ENCODE results near the gene TRIM37. TPM values are rescaled to one million over a fixed set of nuclear protein-coding genes. Genes with fewer than 3 reads are reported as not detected.
A peak's percentile ranks its signal among the peaks of the same experiment; 100 is the strongest.

TRIM37 gene
- total RNA-seq, 1 donor from 2014 or later, result 25.4 TPM

GRCh38 chr17:58974354-58974753 is 132.3 kb downstream of the TRIM37 start:
- Histone ChIP-seq H3K4me2 (ENCODE audit: low read length) (no peak overlapping the region), H3K9ac (ENCODE audit: low read length) (no peak overlapping the region), H3K27ac (ENCODE audit: low read depth, low read length) (no peak overlapping the region), H3K79me2 (ENCODE audit: insufficient read depth, low read length) (no peaks in the 10 kb centered on the region), H2AFZ (ENCODE audit: low read depth, low read length) (no peak overlapping the region), H4K20me1 (ENCODE audit: insufficient read depth, low read length) (no peaks in the 10 kb centered on the region), H3K27me3 (ENCODE audit: insufficient read depth, low read length) (no peaks in the 10 kb centered on the region), H3K4me1 (ENCODE audit: insufficient read depth, low read length) (no peaks in the 10 kb centered on the region), H3K36me3 (ENCODE audit: insufficient read depth, low read length) (no peaks in the 10 kb centered on the region), H3K9me3 (ENCODE audit: insufficient read depth, low read depth, low read length) (no peaks in the 10 kb centered on the region), H3K4me3 (ENCODE audit: insufficient read depth, low read depth, low read length) (no peak overlapping the region)
- FAIRE-seq (no peak), DNase-seq (ENCODE audit: low read depth) (no peak)
- no peak overlapping the region for H3K27ac Mint-ChIP-seq (ENCODE audit: unreplicated experiment)
- no peak overlapping the region for H3K4me3 Mint-ChIP-seq (ENCODE audit: unreplicated experiment)
- TF ChIP-seq EZH2 (IDR thresholded peaks at IDR 0.05; ENCODE audit: insufficient read depth, low read length), result no peak
- TF ChIP-seq CTCF (IDR thresholded peaks at IDR 0.05; ENCODE audit: insufficient read depth, low read depth, low read length), result no peak
- no peaks in the 10 kb centered on the region for H3K27me3 Mint-ChIP-seq (ENCODE audit: low read depth, unreplicated experiment)
- no peaks in the 10 kb centered on the region for H3K9me3 Mint-ChIP-seq (ENCODE audit: unreplicated experiment)
- H3K36me3 Mint-ChIP-seq (ENCODE audit: low read depth, unreplicated experiment), result no peaks in the 10 kb centered on the region
- peaks cover 12% of the 10 kb centered on the region for H3K4me1 Mint-ChIP-seq (ENCODE audit: low read depth, unreplicated experiment)

GRCh38 chr17:58970609-58971450 is 135.8 kb downstream of the TRIM37 start:
- no peaks in the 10 kb centered on the region for H3K9me3 Mint-ChIP-seq (ENCODE audit: unreplicated experiment)
- H3K27ac Mint-ChIP-seq (ENCODE audit: unreplicated experiment), result no peak overlapping the region
- no peaks in the 10 kb centered on the region for H4K20me1 ChIP-seq (ENCODE audit: insufficient read depth, low read length)
- no peaks in the 10 kb centered on the region for H3K4me1 ChIP-seq (ENCODE audit: insufficient read depth, low read length)
- H3K9me3 ChIP-seq (ENCODE audit: insufficient read depth, low read depth, low read length), result no peaks in the 10 kb centered on the region
- FAIRE-seq, result peak; percentile 43
- H3K9ac ChIP-seq (ENCODE audit: low read length), result no peak overlapping the region
- peak; percentile 61 for DNase-seq (ENCODE audit: low read depth)
- no peak overlapping the region for H3K4me3 ChIP-seq (ENCODE audit: insufficient read depth, low read depth, low read length)
- no peaks in the 10 kb centered on the region for H3K27me3 Mint-ChIP-seq (ENCODE audit: low read depth, unreplicated experiment)
- H3K36me3 Mint-ChIP-seq (ENCODE audit: low read depth, unreplicated experiment), result no peaks in the 10 kb centered on the region
- H3K4me3 Mint-ChIP-seq (ENCODE audit: unreplicated experiment), result no peak overlapping the region
- H3K4me2 ChIP-seq (ENCODE audit: low read length), result peak overlapping the region; percentile 17
- no peaks in the 10 kb centered on the region for H3K79me2 ChIP-seq (ENCODE audit: insufficient read depth, low read length)
- H3K36me3 ChIP-seq (ENCODE audit: insufficient read depth, low read length), result no peaks in the 10 kb centered on the region
- no peaks in the 10 kb centered on the region for H3K27me3 ChIP-seq (ENCODE audit: insufficient read depth, low read length)
- peaks cover 20% of the 10 kb centered on the region for H3K4me1 Mint-ChIP-seq (ENCODE audit: low read depth, unreplicated experiment)
- H3K27ac ChIP-seq (ENCODE audit: low read depth, low read length), result peak overlapping the region; percentile 12
- TF ChIP-seq CTCF (IDR thresholded peaks at IDR 0.05; ENCODE audit: insufficient read depth, low read depth, low read length) (no peak), EZH2 (IDR thresholded peaks at IDR 0.05; ENCODE audit: insufficient read depth, low read length) (no peak)
- no peak overlapping the region for H2AFZ ChIP-seq (ENCODE audit: low read depth, low read length)

- Histone ChIP-seq H3K9me3 (ENCODE audit: insufficient read depth, low read depth, low read length) (no peaks in the 10 kb centered on the region), H3K4me3 (ENCODE audit: insufficient read depth, low read depth, low read length) (no peak overlapping the region), H3K27me3 (ENCODE audit: insufficient read depth, low read length) (no peaks in the 10 kb centered on the region), H3K4me1 (ENCODE audit: insufficient read depth, low read length) (no peaks in the 10 kb centered on the region), H3K79me2 (ENCODE audit: insufficient read depth, low read length) (no peaks in the 10 kb centered on the region), H3K36me3 (ENCODE audit: insufficient read depth, low read length) (no peaks in the 10 kb centered on the region), H3K4me2 (ENCODE audit: low read length) (no peak overlapping the region), H2AFZ (ENCODE audit: low read depth, low read length) (no peak overlapping the region), H3K9ac (ENCODE audit: low read length) (no peak overlapping the region), H3K27ac (ENCODE audit: low read depth, low read length) (no peak overlapping the region), H4K20me1 (ENCODE audit: insufficient read depth, low read length) (no peaks in the 10 kb centered on the region)
- Mint-ChIP-seq H3K36me3 (ENCODE audit: low read depth, unreplicated experiment) (no peaks in the 10 kb centered on the region), H3K27ac (ENCODE audit: unreplicated experiment) (peak overlapping the region; percentile 19), H3K9me3 (ENCODE audit: unreplicated experiment) (no peaks in the 10 kb centered on the region), H3K4me3 (ENCODE audit: unreplicated experiment) (no peak overlapping the region), H3K27me3 (ENCODE audit: low read depth, unreplicated experiment) (no peaks in the 10 kb centered on the region), H3K4me1 (ENCODE audit: low read depth, unreplicated experiment) (peaks cover 20% of the 10 kb centered on the region)
- DNase-seq (ENCODE audit: low read depth), result peak; percentile 45
- no peak for FAIRE-seq
- TF ChIP-seq EZH2 (IDR thresholded peaks at IDR 0.05; ENCODE audit: insufficient read depth, low read length) (no peak), CTCF (IDR thresholded peaks at IDR 0.05; ENCODE audit: insufficient read depth, low read depth, low read length) (no peak)
Observed at GRCh38 chr17:58969612-58970011, 137.1 kb downstream of the TRIM37 start.

Data from astrocyte (in vitro differentiated cells and primary cell).